GM12875 (cell line): Measurements from ENCODE around the gene PRRT1B.

Experiments
- H3K4me3 ChIP-seq: one replicate; pipeline ENCODE4 v1.5.1; 2011; ENCODE audit warnings: low read depth, low read length, control low read depth
- TF ChIP-seq, protein P1 (sequence below): IDR thresholded peaks from 2 replicates; pipeline ENCODE4 v1.5.1; 2011; ENCODE audit warnings: low read depth, mild to moderate bottlenecking, control low read depth, inconsistent platforms, low read length, moderate library complexity, borderline replicate concordance; ENCODE audit not compliant: insufficient read depth

Gene PRRT1B

DNA sequence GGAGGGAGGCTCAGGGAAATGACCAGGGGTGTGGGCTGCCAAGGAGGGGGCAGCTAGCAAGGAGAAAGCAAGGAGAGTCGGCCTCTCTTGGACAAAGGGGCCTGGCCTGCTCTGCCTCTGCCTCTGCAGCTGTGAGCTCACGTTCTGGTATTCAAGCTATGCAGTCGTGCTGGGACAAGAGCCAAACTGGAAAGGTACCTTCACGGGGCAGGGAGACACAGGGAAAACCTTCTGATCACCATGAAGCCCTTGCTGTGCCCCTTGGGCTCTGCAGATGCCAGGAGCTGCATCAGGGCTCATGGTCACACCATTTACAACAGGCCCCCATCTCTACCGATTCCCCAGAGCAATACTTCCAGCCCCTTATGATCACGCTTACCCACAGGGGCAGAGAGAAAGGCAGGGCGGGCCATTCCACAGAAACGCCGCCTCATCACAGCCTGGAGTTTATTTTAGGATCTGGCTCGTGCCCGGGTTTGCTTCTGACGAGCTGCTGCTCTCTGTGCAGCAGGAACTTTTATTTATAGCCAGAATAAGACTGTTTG is 63.2 kb downstream of the PRRT1B start:
- TF ChIP-seq, protein P1, sequence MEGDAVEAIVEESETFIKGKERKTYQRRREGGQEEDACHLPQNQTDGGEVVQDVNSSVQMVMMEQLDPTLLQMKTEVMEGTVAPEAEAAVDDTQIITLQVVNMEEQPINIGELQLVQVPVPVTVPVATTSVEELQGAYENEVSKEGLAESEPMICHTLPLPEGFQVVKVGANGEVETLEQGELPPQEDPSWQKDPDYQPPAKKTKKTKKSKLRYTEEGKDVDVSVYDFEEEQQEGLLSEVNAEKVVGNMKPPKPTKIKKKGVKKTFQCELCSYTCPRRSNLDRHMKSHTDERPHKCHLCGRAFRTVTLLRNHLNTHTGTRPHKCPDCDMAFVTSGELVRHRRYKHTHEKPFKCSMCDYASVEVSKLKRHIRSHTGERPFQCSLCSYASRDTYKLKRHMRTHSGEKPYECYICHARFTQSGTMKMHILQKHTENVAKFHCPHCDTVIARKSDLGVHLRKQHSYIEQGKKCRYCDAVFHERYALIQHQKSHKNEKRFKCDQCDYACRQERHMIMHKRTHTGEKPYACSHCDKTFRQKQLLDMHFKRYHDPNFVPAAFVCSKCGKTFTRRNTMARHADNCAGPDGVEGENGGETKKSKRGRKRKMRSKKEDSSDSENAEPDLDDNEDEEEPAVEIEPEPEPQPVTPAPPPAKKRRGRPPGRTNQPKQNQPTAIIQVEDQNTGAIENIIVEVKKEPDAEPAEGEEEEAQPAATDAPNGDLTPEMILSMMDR: no peak
- H3K4me3 ChIP-seq: no peak overlapping the region
